ENCODE data around the gene VSTM2B. TPM values are rescaled to one million over a fixed set of nuclear protein-coding genes. Genes with fewer than 3 reads are reported as not detected.

Gene VSTM2B
- total and polyA plus RNA-seq, 2 of the 4 experiments (the other 2 are of a cell fraction), result not detected

- Histone ChIP-seq H3K14ac (replicated peaks; ENCODE audit: low read depth, low read length) (no peak overlapping the region), H4K5ac (ENCODE audit: low read depth, low read length) (no peak overlapping the region), H3K4ac (ENCODE audit: low read depth, low read length) (no peak overlapping the region), H2AK9ac (replicated peaks; ENCODE audit: low read depth, low read length, poor library complexity) (no peak overlapping the region), H2AK5ac (ENCODE audit: low read depth, low read length) (no peak overlapping the region), H3K23ac (ENCODE audit: low read depth, low read length) (no peak overlapping the region), H4K8ac (ENCODE audit: low read depth in 2 of 2, low read length in 2 of 2) (no peak overlapping the region), H3K18ac (ENCODE audit: low read depth, low read length) (no peak overlapping the region), H4K91ac (ENCODE audit: insufficient read depth, low read depth, low read length) (no peak overlapping the region), H4K20me1 (ENCODE audit: insufficient read depth, low read length) (no peaks in the 10 kb centered on the region), H3K79me1 (ENCODE audit: low read depth in 1 of 2, low read length in 2 of 2) (no peaks in the 10 kb centered on the region), H3K4me3 (ENCODE audit: insufficient read depth, low read depth, low read length) (no peak overlapping the region), H3K9me1 (ENCODE audit: insufficient read depth, low read length) (no peaks in the 10 kb centered on the region), H2BK20ac (ENCODE audit: low read depth, low read length) (no peak overlapping the region), H3K4me2 (ENCODE audit: low read depth, low read length) (no peak overlapping the region), H2BK5ac (ENCODE audit: low read depth, low read length, poor library complexity, severe bottlenecking) (no peak overlapping the region), H3K27ac (ENCODE audit: insufficient read depth, low read length) (no peak overlapping the region), H3K9me3 (ENCODE audit: control insufficient read depth, insufficient read depth, low read length) (no peaks in the 10 kb centered on the region), H3K27me3 (ENCODE audit: control insufficient read depth, insufficient read depth, low read length) (no peaks in the 10 kb centered on the region), H2BK120ac (ENCODE audit: low read depth, low read length) (no peak overlapping the region), H2AFZ (replicated peaks; ENCODE audit: low read length, poor library complexity) (no peak overlapping the region), H3K56ac (ENCODE audit: extremely low read depth, insufficient read depth, low read length) (no peak overlapping the region), H2BK15ac (ENCODE audit: low read depth, low read length) (no peak overlapping the region), H3K36me3 (ENCODE audit: control insufficient read depth, insufficient read depth, low read length) (no peaks in the 10 kb centered on the region), H3K4me1 (ENCODE audit: control insufficient read depth, insufficient read depth, low read length) (no peaks in the 10 kb centered on the region), H3K9ac (ENCODE audit: low read depth, low read length) (no peak overlapping the region)
- ChIA-PET CTCF (no interaction called here), POLR2A (ENCODE audit: unreplicated experiment) (no interaction called here)
- intact Hi-C loops (cut with micrococcal nuclease) (no loop called here), in situ Hi-C loops (cut with MboI; ENCODE audit: low sequenced_read_pairs) (no loop called here), dilution Hi-C loops (cut with HindIII; ENCODE audit: low sequenced_read_pairs, unreplicated experiment) (no loop called here)
- TF ChIP-seq POLR2A (IDR thresholded peaks at IDR 0.05; ENCODE audit: low read depth, low read length), result no peak
- TF ChIP-seq ELK1 (IDR thresholded peaks at IDR 0.05; ENCODE audit: borderline replicate concordance, low read depth, low read length), result no peak
- no peak for TF ChIP-seq NFE2L2 (IDR thresholded peaks at IDR 0.05; ENCODE audit: low read depth, low read length)
- TF ChIP-seq CHD1 (IDR thresholded peaks at IDR 0.05; ENCODE audit: low read depth, low read length), result no peak
- TF ChIP-seq SMC3 (IDR thresholded peaks at IDR 0.05; ENCODE audit: low read depth, low read length), result no peak
- no peak for TF ChIP-seq RCOR1 (IDR thresholded peaks at IDR 0.05; ENCODE audit: insufficient replicate concordance, low read length)
- no peak for TF ChIP-seq MAFK (IDR thresholded peaks at IDR 0.05; ENCODE audit: low read depth, low read length)
- TF ChIP-seq FOS (IDR thresholded peaks at IDR 0.05; ENCODE audit: low read depth, low read length), result no peak
- no peak for TF ChIP-seq RFX5 (IDR thresholded peaks at IDR 0.05; ENCODE audit: low read depth, low read length)
- no peak for TF ChIP-seq BHLHE40 (IDR thresholded peaks at IDR 0.05; ENCODE audit: low read depth, low read length)
- no peak for TF ChIP-seq MXI1 (IDR thresholded peaks at IDR 0.05; ENCODE audit: borderline replicate concordance, low read depth, low read length)
- TF ChIP-seq CTCF (conservative IDR thresholded peaks at IDR 0.05; ENCODE audit: low read depth, low read length), result no peak
- TF ChIP-seq USF2 (IDR thresholded peaks at IDR 0.05; ENCODE audit: low read depth, low read length), result no peak
- TF ChIP-seq CEBPB (IDR thresholded peaks at IDR 0.05; ENCODE audit: low read depth, low read length), result no peak
- TF ChIP-seq MAZ (IDR thresholded peaks at IDR 0.05; ENCODE audit: borderline replicate concordance, low read depth, low read length), result no peak
- no peak for TF ChIP-seq RAD21 (IDR thresholded peaks at IDR 0.05; ENCODE audit: low read length)
- WGBS, 2 experiments (ENCODE audit: extremely low coverage in 2 of 2, insufficient read length in 1 of 2), result no CpG with 5 or more reads among the region's 3 CpGs
- DNase-seq (no peak), ATAC-seq (ENCODE audit: low read depth) (no peak)
- no TSS peak for BruUV-seq (replicated peaks)
These were observed 26.0 kb downstream of the VSTM2B start for GRCh38 chr19:29551774-29552173.

Data from IMR-90 (cell line).